OCI-LY7 (cell line): ENCODE data around the gene CORO2B. TPM values are rescaled to one million over a fixed set of nuclear protein-coding genes. Genes with fewer than 3 reads are reported as not detected.

ENCODE experiments used
- BruUV-seq: library from RNA; stranded (reverse); fragments of 400-500 nt; replicated peaks from 2 replicates; lab custom pipeline; 2021; lab: Mats Ljungman, UMichigan
- CTCF ChIA-PET: fragments of 300-600 bp; sonication (Branson Sonifier 250); formaldehyde crosslinking; loops from one replicate; lab custom pipeline; 2022; ENCODE audit warnings: antibody characterized with exemption; ENCODE audit not compliant: unreplicated experiment; lab: Charles Lee
- POLR2A ChIA-PET: fragments of 300-600 bp; sonication (Branson Sonifier 250); formaldehyde crosslinking; loops from one replicate; lab custom pipeline; 2022; ENCODE audit warnings: antibody characterized with exemption; lab: Charles Lee
- DNase-seq: peaks from one replicate; pipeline ENCODE4 v3.0.0-alpha.2; 2015; ENCODE audit warnings: low spot score
- H2AFZ ChIP-seq: fragments of 200-600 bp; sonication (generic), shearing (Covaris generic); 2 replicates; pipeline ENCODE4 v1.6.1; 2014; ENCODE audit warnings: mild to moderate bottlenecking, antibody characterized with exemption, low read length, moderate library complexity
- H3K27ac ChIP-seq: fragments of 200-600 bp; sonication (generic); 2 replicates; pipeline ENCODE4 v1.5.1; 2014; ENCODE audit warnings: mixed run types, low read depth, mild to moderate bottlenecking, moderate library complexity, low read length, inconsistent platforms; ENCODE audit not compliant: poor library complexity, severe bottlenecking
- H3K36me3 ChIP-seq: fragments of 200-600 bp; sonication (generic); 2 replicates; pipeline ENCODE4 v1.6.1; 2014; ENCODE audit warnings: mild to moderate bottlenecking, antibody characterized with exemption, low read length, moderate library complexity, mixed read lengths; ENCODE audit not compliant: insufficient read depth
- H3K4me1 ChIP-seq: fragments of 200-600 bp; sonication (generic); 2 replicates; pipeline ENCODE4 v1.5.1; 2014; ENCODE audit warnings: mild to moderate bottlenecking, low read length; ENCODE audit not compliant: insufficient read depth, poor library complexity, severe bottlenecking
- H3K4me2 ChIP-seq: fragments of 200-600 bp; sonication (generic); 2 replicates; pipeline ENCODE4 v1.6.1; 2014; ENCODE audit warnings: mild to moderate bottlenecking, low read length
- H3K4me3 ChIP-seq: fragments of 200-600 bp; sonication (generic); 2 replicates; pipeline ENCODE4 v1.5.1; 2014; ENCODE audit warnings: mild to moderate bottlenecking, low read depth, low read length; ENCODE audit not compliant: poor library complexity, severe bottlenecking
- H3K79me2 ChIP-seq: fragments of 200-600 bp; sonication (generic); 2 replicates; pipeline ENCODE4 v1.6.1; 2016; ENCODE audit warnings: low read depth, mild to moderate bottlenecking, low read length, moderate library complexity, mixed read lengths; ENCODE audit not compliant: insufficient read depth
- H3K9me2 ChIP-seq: fragments of 200-600 bp; sonication (generic); 2 replicates; pipeline ENCODE4 v1.6.1; 2016; ENCODE audit warnings: mild to moderate bottlenecking, low read length, mixed read lengths; ENCODE audit not compliant: insufficient read depth
- H3K9me3 ChIP-seq: fragments of 200-600 bp; sonication (generic); 2 replicates; pipeline ENCODE4 v1.6.1; 2014; ENCODE audit warnings: mild to moderate bottlenecking, mixed run types, low read length, mixed read lengths
- H4K20me1 ChIP-seq: fragments of 200-600 bp; sonication (generic); 2 replicates; pipeline ENCODE4 v1.6.1; 2014; ENCODE audit warnings: mild to moderate bottlenecking, antibody characterized with exemption, low read length, moderate library complexity, mixed read lengths; ENCODE audit not compliant: insufficient read depth
- CTCF ChIP-seq: fragments of 200-600 bp; sonication (generic); conservative IDR thresholded peaks from 2 replicates; pipeline ENCODE4 v1.5.1; 2014; ENCODE audit warnings: mild to moderate bottlenecking, antibody characterized with exemption, low read length, moderate library complexity, mixed read lengths
- EZH2phosphoT487 ChIP-seq: fragments of 200-600 bp; sonication (generic); IDR thresholded peaks from 2 replicates; pipeline ENCODE4 v1.6.1; 2018; ENCODE audit warnings: low read depth, borderline replicate concordance, mild to moderate bottlenecking, mixed run types, antibody characterized with exemption, low read length, moderate library complexity, mixed read lengths
- intact Hi-C: fragments of 100-400 bp; cut with micrococcal nuclease; formaldehyde crosslinking; loops from one replicate; pipeline ENCODE4 v1.10.0; 2022; ENCODE audit not compliant: unreplicated experiment
- total RNA-seq, 2 experiments: library from RNA; depleted of rRNA in 1 of 2; stranded (reverse); fragments of >200 nt in 1 of 2; shearing (Covaris generic) in 1 of 2; gene quantifications; 2 replicates each; pipeline ENCODE4 v1.2.3, GENCODE V29; 2014 to 2022

CORO2B gene
- total RNA-seq, 2 experiments from 2014 or later, result 7.4 to 12.5 TPM

GRCh38 chr15:68595761-68596160 is 17.0 kb downstream of the CORO2B start:
- Histone ChIP-seq H3K9me2 (no peaks in the 10 kb centered on the region), H3K36me3 (no peaks in the 10 kb centered on the region), H3K4me2 (no peak overlapping the region), H3K79me2 (peaks cover 11% of the 10 kb centered on the region; the same call in 1 of the 2 replicates), H4K20me1 (no peaks in the 10 kb centered on the region), H3K4me3 (no peak overlapping the region), H3K27ac (no peak overlapping the region), H2AFZ (no peak overlapping the region), H3K9me3 (no peaks in the 10 kb centered on the region), H3K4me1 (peaks cover 43% of the 10 kb centered on the region)
- TF ChIP-seq EZH2phosphoT487 (no peak), CTCF (no peak)
- ChIA-PET CTCF (no interaction called here), POLR2A (no interaction called here)
- intact Hi-C loops, result no loop called here
- no peak for DNase-seq
- no TSS peak for BruUV-seq

DNA sequence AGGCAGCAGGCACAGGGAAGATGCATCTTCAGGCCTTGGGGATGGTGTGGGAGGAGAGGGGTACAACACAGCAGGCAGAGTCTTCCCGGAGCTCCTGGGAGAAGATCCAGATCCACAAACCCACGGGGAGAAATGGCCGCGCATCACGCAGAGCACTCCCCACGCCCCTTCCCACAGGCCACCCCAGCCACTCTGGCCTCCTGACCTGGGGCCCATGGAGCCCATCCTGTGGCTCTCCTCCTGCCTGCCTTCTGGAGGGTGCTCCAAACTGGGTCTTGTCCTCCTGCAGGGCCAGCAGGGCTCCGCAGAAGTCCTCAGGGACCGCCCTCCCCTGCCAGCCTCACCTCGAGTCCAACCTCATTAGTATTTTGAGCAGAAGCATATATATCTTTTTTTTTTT is 17.9 kb downstream of the CORO2B start:
- Histone ChIP-seq H3K79me2 (peaks cover 11% of the 10 kb centered on the region; the same call in 1 of the 2 replicates), H3K4me1 (peaks cover 43% of the 10 kb centered on the region), H2AFZ (no peak overlapping the region), H4K20me1 (no peaks in the 10 kb centered on the region), H3K9me3 (no peaks in the 10 kb centered on the region), H3K27ac (no peak overlapping the region), H3K36me3 (no peaks in the 10 kb centered on the region), H3K4me2 (no peak overlapping the region), H3K4me3 (no peak overlapping the region), H3K9me2 (no peaks in the 10 kb centered on the region)
- ChIA-PET CTCF (no interaction called here), POLR2A (no interaction called here)
- BruUV-seq, result no TSS peak
- intact Hi-C loops, result no loop called here
- TF ChIP-seq CTCF (no peak), EZH2phosphoT487 (no peak)
- no peak for DNase-seq

GRCh38 chr15:68597581-68597980 is 18.8 kb downstream of the CORO2B start:
- Histone ChIP-seq H3K4me2 (no peak overlapping the region), H3K36me3 (no peaks in the 10 kb centered on the region), H3K4me1 (peaks cover 50% of the 10 kb centered on the region), H4K20me1 (no peaks in the 10 kb centered on the region), H3K27ac (no peak overlapping the region), H3K79me2 (peaks cover 11% of the 10 kb centered on the region; the same call in 1 of the 2 replicates), H3K4me3 (no peak overlapping the region), H2AFZ (no peak overlapping the region), H3K9me3 (no peaks in the 10 kb centered on the region), H3K9me2 (no peaks in the 10 kb centered on the region)
- DNase-seq, result no peak
- TF ChIP-seq EZH2phosphoT487 (no peak), CTCF (no peak)
- BruUV-seq, result no TSS peak
- intact Hi-C loops, result no loop called here
- POLR2A ChIA-PET, result no interaction called here
- CTCF ChIA-PET, result no interaction called here
